LNCaP clone FGC (cell line): ENCODE data around the gene HHIPL1.

ENCODE experiments used
- DNase-seq: peaks from one replicate; pipeline ENCODE4 v3.0.0-alpha.2; 2011; ENCODE audit warnings: low read depth
- H3K4me3 ChIP-seq: 2 replicates; pipeline ENCODE4 v1.5.1; 2011; ENCODE audit warnings: mild to moderate bottlenecking, low read depth, low read length, control low read depth
- TF ChIP-seq, protein P1 (sequence below): IDR thresholded peaks from 2 replicates; pipeline ENCODE4 v1.5.1; 2012; ENCODE audit warnings: mild to moderate bottlenecking; ENCODE audit not compliant: control insufficient read depth, insufficient read depth; ENCODE audit errors: extremely low read depth

Gene HHIPL1

DNA sequence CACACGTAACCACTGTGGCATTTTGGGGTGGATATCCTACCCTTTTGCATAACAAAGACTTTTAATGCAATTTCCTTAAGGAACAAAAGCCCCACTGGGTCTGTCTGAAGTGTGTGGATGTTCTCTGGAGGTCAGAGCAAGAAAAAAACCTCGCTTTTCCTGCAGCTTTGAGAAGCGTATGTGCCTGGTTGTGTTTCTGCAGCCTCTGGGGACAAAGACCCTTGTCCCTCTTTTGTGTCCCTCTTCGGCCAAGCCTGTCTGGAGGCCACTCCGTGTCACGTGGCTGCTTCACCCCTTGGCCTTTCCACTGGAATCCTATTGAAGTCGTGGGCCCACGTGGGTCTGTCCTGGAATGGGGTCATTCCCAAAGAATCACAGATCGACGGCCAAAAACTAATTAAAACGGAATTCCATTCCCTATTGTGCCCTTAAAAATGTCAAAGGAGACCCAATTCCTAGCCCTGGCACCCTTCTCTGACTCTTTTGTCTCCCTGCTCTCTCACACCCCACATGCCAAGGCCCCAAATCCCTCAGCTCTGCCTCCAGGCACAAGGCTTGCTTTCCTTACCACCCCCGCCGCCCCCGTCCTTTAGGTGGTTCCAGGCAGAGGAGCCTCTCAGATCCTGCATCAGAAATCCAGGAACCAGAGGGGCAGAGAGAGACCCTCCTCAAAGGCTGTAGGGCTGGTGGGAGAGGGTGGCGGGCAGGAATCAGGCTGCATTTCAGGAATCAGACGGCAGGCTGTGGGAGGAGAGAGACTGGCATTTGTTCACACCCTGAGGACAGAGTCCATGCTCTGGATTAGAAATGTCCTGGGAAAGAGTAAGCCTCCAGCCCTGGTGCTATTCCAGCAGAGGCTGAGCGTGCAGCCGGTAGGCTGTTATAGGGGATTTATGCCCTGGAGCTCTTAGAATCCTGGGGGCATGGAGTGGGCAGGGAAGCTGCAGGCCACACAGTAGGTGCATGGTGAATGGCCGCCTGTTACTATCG lies 26.6 kb downstream of the HHIPL1 start:
- no peak for DNase-seq
- no peak overlapping the region for H3K4me3 ChIP-seq
- TF ChIP-seq, protein P1, sequence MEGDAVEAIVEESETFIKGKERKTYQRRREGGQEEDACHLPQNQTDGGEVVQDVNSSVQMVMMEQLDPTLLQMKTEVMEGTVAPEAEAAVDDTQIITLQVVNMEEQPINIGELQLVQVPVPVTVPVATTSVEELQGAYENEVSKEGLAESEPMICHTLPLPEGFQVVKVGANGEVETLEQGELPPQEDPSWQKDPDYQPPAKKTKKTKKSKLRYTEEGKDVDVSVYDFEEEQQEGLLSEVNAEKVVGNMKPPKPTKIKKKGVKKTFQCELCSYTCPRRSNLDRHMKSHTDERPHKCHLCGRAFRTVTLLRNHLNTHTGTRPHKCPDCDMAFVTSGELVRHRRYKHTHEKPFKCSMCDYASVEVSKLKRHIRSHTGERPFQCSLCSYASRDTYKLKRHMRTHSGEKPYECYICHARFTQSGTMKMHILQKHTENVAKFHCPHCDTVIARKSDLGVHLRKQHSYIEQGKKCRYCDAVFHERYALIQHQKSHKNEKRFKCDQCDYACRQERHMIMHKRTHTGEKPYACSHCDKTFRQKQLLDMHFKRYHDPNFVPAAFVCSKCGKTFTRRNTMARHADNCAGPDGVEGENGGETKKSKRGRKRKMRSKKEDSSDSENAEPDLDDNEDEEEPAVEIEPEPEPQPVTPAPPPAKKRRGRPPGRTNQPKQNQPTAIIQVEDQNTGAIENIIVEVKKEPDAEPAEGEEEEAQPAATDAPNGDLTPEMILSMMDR = no peak

DNA sequence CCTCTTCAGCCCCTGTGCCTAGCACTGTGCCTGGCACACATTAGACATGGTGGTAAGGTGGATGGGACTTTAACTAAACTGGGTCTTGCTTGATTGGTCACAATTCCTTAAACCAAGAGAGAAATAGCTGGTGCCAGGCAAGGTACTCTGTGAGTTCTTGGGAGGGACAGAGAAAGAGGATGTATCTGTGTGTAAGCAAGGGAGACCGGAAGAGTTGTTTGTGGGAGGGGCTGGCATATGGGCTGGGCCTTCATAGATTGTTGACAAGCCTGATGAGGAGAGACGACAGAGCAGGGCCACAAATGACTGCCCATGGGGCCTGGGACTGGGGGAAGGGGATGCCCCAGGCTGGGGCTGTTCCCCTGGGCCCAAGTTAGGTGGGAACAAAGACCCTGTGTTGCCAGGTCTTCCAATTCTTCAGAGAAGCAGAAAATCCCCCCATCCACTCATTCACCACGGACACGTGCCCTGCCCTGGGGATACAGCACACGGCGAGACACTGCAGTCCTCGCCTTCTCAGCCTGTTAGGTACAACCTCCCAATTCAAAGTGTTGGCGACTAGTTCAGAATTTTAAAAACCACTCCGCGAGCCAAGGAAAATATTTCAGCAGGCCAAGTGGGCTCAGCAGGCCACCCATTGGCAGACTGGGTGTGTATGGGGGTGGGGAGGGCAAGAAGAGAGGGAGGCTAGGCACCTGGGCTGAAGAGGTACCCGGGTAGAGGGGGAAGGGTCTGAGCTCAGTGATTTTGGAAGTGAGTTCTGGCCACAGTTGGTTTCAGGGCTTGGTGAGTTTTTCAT lies 27.8 kb downstream of the HHIPL1 start:
- H3K4me3 ChIP-seq = no peak overlapping the region
- no peak for DNase-seq
- TF ChIP-seq, protein P1 = no peak

GRCh38 chr14:99673305-99674063 lies 28.6 kb downstream of the HHIPL1 start:
- TF ChIP-seq, protein P1 = no peak
- H3K4me3 ChIP-seq = no peak overlapping the region
- no peak for DNase-seq

GRCh38 chr14:99674064-99674650 lies 29.2 kb downstream of the HHIPL1 start:
- H3K4me3 ChIP-seq = no peak overlapping the region
- DNase-seq = no peak
- TF ChIP-seq, protein P1 = no peak

DNA sequence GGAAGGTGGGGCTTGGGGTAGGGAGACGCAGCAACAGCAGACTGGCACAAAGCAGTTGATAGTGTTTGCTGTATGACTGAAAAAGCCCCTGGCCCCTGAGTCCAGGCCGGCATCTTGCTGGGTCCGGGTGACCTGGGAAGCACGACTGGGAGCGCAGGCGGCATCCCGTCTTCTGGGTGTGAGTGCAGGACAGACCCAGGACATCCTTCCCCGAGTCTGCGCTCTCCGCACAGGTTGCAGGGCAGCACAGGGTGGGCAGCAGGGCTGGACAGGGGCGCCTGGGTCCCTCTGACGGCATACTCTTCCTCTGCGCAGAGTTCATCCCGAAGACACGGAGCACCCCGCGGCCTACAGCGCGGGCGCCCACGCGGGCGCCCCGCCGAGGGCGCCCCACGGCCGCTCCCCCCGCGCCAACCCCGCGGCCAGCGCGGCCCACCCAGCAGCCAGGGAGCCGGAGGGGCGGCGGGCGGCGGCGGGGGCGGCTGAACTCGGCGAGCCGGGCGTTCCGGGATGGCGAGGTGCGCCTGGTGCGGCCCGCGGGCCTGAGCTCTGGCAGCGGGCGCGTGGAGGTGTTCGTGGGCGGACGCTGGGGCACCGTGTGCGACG lies 29.9 kb downstream of the HHIPL1 start:
- H3K4me3 ChIP-seq = no peak overlapping the region
- TF ChIP-seq, protein P1 = no peak
- no peak for DNase-seq

- DNase-seq = no peak
- TF ChIP-seq, protein P1 = no peak
- H3K4me3 ChIP-seq = no peak overlapping the region
Observed at GRCh38 chr14:99675382-99675835, 30.5 kb downstream of the HHIPL1 start.
